Occipital lobe (tissue), 2 donors: ENCODE measurements around the gene MCRIP2. TPM values are rescaled to one million over a fixed set of nuclear protein-coding genes. Genes with fewer than 3 reads are reported as not detected.
A peak's percentile ranks its signal among the peaks of the same experiment; 100 is the strongest.
"Not testable (repeated sequence)": the region's sequence is repeated elsewhere in the genome, so short reads cannot be mapped to it uniquely, and the experiment has no call there.

Experiments
- DNase-seq: peaks from one replicate; lab custom pipeline; 2025; lab: John Stamatoyannopoulos, UW
- total RNA-seq: library from RNA; depleted of rRNA; stranded (reverse); fragments of >200 nt; gene quantifications from one replicate; pipeline ENCODE4 v1.2.3, GENCODE V29; 2014

The MCRIP2 gene
- total RNA-seq, 1 donor from 2014 or later = 8.9 TPM

DNA sequence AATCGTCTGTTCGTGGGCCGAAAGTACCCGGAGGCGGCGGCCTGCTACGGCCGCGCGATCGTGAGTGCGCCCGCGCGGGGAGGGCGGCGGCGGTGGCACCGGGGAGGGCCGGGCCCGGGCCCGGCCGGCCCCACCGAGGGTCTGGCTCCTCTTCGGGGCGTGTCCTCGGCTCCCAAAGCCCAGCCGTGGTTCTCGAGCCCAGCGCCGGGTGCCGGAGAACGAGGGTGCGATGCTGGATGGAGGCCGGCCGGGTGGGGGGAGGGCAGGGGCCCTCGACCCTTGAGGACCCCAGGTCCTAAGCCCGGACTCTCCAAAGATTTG is 39.0 kb downstream of the MCRIP2 start:
- no peak for DNase-seq

DNA sequence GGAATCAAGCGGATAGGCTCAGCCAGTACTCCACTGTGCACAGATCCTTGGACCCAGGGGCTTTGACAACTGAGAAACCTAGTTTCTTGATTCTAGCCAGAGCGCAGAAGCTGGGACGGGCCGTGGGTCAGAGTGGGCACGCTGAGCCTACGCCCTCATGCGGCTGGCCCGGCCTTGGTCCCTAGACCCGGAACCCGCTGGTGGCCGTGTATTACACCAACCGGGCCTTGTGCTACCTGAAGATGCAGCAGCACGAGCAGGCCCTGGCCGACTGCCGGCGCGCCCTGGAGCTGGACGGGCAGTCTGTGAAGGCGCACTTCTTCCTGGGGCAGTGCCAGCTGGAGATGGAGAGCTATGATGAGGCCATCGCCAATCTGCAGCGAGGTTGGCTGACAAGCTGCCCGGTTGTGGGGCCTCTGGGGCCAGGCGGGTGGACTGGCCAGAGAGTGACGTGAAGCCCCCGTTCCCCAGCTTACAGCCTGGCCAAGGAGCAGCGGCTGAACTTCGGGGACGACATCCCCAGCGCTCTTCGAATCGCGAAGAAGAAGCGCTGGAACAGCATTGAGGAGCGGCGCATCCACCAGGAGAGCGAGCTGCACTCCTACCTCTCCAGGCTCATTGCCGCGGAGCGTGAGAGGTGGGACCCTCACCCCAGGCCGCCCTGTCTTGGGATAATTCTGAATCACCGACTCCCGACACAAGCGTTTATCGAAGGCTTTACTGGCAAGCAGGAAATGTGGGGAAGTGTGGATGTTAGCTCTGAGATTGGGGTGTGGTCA is 39.5 kb downstream of the MCRIP2 start:
- no peak for DNase-seq

DNA sequence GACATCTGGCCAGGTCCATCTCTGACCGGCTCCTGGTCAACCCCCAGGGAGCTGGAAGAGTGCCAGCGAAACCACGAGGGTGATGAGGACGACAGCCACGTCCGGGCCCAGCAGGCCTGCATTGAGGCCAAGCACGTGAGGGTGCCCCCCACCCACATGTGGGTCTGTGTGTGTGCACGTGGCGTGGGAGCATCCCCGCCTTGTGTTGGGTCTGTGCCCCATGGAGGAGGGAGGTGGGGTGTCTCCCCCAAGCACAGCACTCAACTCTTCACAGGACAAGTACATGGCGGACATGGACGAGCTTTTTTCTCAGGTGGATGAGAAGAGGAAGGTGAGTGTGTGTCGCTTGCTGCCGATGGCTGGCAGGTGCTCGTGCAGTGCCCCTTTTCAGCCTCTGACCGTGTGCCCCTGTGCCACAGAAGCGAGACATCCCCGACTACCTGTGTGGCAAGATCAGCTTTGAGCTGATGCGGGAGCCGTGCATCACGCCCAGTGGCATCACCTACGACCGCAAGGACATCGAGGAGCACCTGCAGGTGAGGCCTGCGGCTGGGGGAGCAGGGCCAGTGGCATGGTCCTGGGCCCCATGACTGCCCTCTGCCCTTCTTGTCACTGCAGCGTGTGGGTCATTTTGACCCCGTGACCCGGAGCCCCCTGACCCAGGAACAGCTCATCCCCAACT is 40.3 kb downstream of the MCRIP2 start:
- DNase-seq = no peak

DNA sequence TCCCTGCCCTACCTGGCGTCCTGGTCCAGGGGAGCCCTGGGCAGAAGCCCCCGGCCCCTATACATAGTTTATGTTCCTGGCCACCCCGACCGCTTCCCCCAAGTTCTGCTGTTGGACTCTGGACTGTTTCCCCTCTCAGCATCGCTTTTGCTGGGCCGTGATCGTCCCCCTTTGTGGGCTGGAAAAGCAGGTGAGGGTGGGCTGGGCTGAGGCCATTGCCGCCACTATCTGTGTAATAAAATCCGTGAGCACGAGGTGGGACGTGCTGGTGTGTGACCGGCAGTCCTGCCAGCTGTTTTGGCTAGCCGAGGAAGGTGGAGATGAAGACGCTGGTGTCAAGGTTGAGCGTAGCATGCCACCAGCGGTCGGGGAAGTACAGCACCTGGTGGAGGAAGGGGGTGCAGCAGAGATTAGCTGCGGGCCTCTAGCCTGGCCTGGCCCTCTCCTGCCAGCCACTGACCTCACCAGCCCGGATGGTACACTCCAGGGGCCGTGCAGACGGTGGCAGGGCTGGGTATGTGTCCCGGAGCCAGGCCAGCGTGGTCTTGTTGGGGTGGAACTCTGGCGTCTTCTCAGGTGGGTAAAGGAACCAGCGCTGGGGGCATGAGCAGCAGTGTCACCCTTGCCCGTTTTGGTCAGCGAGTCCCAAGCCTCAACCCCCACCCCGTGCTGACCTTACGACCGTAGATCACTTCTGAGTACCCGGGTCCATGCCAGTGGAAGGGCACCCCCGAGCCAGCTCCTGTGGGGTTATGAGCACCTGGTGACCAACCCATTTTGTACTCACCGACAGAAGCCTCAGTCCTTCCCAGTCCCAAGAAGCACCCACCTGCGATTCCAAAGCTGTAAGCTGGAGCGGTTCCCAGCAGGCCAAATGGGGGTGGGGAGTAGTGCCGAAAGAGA is 41.1 kb downstream of the MCRIP2 start:
- no peak for DNase-seq

DNA sequence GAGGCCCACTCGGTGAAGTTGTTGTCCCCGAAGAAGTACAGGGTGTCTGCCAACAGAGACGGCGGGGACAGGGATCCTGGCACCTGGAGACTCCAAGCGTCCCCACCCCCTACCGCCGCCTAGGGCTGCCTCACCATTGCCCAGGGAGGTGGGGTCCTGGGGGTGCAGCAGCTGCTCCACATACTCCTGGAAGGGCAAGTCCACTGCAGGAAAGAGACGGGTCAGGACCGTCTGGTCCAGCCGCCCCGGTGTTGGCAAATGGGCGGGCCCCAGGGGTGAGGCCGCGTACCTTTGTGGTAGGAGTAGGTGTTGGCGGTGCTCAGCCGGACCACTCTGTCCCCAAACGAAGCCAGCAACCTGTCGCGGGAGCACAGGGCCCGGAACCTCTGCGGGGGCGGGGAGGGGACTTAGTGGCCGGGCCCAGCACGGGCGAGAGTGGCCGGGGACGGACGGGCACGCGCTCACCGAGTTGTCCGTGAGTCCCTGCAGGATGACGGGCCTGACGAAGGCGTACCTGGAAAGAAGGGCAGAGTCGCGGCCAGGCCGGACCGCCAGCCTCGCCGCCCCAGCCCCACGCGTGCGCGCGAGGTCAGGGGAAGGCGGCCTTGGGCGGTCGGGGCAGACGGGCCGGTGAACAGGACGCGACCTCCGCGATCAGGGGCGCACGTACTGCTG is 41.9 kb downstream of the MCRIP2 start:
- no peak for DNase-seq

DNA sequence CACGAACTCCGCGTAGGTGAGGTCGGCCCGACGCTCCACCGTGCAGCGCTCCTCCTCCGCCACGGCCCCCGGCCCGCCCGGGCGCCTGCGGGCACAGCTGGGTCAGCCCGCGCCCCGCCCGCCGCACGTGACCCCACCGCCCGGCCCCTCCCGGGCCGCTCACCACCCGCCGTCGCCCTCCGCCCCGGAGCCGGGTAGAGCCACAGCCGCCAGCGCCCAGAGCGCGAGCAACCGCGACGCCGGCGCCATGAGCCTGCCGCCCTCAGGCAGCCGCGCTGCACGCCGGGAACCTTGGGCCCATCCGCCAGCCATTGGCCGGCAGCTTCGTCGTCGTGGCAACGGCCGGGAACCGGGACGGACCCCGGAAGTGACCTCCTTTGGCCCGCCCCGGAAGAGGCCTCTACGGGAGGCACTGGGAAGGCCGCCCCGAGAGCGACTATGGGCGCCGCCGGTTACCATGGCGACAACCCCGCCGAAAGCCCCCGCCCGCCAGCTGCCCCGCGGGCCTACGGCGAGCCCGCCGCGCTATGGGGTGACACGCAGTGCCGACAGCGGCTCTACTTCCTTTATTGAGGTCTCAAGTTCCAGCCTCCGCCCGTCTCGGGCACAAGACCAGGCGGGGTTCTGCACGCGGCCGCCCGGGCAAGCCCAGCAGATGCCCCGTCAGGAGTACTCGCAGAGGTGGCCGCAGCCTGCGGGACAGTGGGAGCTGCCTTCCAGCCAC is 42.6 kb downstream of the MCRIP2 start, which contains the start of gene JMJD8:
Gene JMJD8 (minus strand): TSS at position 264 of the 724 bp plus-strand sequence. CDS start 15 bp downstream, at position 249.
- peak; percentile 96 for DNase-seq

DNA sequence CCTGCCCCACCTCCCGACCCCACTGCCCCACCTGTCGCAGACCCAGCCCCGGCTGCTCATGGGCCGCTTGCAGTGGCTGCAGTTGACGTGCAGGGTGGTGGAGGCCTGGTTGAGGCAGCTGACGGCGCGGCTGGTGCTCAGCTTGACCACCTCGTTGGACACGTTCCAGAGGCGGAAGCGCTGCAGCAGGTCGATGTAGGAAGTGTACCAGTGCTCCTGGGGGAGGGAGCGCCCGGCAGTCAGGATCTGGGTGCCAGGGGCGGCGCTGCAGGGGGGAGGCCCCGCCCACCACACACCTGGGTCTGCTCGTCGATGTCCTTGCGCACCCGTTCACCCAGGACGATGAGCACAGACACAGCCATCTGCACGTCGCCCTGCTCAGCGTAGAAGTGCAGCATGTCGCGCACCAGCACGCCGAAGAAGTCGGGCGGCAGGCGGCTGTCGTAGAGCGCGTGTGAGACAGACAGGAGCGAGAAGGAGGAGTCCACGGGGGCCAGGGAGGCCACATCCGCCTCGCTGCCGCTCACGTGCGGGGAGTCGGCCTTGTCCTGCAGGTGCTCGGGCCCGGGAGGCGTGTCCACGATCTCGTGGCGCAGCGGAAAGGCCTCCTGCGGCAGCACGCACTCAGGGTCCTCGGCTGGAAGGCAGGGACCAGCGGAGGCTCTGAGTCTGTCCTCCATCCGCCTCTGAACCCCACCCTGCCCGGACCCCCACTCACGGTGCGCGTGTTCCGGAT is 43.5 kb downstream of the MCRIP2 start:
- DNase-seq = no peak

DNA sequence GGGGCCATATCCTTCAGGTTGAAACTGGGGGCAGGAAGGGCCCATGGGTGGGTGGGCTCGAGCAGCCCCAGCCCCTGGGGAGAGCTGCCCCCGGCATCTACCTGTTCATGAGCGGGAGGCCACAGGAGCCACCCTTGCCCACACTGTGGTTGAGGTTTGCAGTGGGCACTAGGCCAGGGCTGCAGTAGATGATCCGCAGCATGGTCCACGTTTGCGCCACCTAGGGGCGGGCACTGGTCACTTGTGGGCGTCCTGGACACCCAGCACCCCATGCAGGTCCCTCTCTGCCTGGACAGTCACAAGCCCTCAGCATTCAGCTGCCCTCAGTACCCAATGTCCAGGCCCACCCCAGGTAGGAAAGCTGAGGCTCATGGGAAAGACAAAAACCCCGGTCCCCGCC is 44.3 kb downstream of the MCRIP2 start:
- DNase-seq = no peak

DNA sequence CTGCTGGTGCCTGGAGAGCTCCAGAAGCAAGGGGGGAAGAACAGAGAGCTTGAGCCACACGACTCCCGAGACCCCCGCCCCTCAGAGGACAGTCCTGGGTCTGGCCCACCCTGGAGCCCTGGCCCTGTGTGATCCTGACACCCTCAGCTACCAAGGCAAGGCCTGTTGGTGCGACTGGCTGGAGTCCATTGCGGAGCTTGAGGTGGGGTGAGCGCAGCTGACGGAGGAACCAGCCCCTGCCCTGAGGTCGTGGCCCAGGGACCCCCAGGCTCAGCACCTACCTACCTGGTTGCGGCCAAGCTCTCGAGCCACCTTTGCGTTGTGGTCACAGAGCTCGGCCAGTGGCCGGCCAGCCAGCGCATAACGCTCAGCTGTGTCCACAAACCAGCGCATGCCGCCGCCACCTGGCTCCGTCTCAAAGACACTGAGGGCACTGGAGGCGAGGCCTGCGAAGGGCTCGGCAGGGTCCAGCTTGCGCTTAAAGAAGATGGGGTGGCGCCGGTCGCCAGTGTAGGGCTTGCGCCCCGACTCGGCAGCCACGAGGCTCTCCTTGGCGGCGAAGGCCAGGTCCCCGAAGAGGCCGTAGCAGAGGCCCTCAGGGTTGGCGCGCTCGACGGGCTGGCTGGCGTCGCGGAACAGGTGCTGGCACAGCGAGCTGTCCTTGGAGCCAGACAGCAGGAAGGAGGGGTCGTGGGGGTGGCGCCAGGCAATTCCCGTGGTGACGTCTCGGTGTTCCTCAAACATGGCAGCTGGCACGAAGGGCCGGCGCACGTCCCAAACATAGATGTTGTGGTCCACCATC is 45.0 kb downstream of the MCRIP2 start:
- no peak for DNase-seq

DNA sequence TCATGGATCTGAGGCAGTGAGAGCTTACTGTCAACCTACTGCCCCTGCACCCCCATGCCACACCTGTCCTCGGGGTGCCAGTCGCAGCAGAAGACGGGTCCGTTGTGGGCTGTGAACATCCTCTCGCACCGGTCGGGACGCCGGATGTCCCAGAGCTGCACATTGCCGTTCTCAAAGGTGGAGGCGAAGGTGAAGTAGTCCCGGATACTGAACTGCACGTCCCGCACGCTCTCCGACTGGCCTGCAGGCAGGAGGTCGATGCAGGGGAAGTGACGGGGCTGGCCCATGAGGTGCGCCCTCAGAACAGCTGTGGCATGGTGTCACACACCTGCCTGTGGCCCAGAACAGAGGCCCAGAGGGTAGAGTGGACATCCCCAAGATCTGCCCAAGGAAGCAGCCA is 45.9 kb downstream of the MCRIP2 start:
- DNase-seq = no peak

DNA sequence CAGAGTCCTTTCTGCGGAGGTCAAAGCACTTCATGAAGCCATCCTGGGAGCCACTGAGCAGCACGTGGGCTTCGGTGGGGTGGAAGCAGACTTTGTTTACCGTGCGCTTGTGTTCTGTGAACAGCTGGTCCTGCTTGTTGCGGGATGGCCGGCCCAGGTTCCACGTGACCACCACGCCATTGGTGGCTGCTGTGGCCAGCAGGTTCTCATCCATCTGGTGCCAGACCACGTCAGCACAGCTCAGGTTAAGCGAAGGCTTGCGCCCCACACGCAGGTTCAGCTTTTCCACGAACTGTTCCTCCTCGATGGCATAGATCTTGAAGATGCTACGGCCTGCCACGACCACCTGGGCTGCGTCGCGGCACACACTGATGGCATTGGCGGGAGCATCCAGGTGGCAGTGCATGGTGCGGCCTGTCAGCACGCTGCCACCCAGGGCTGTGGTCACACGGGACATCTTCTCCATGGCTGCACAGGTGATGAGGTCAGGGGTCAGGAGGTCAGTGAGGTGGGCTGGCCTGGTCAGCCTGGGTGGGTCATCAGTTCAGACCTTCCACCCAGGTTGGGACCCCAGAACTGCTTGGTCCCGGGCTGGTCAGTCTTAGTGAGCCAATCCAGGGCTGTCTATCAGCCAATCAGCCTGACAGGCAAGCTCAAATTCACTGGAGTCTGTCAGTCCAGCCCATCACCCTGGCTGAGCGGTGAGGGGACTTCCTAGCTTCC is 47.7 kb downstream of the MCRIP2 start:
- DNase-seq = no peak

DNA sequence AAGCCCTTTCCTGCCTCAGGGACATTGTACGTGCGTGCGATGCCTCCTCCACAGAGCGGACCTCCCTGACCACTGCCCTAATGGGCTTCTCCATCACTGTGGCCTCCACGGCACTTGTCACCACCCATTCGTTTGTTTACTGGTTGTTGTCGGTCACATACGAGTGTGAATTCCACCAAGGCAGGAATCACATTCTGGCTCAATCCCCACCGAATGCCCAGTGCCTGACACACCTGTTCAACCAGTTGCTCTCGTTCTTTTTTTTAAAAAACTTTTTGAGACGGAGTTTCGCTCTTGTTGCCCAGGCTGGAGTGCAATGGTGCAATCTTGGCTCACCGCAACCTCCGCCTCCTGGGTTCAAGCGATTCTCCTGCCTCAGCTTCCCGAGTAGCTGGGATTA is 49.6 kb downstream of the MCRIP2 start:
- DNase-seq = not testable (repeated sequence)

DNA sequence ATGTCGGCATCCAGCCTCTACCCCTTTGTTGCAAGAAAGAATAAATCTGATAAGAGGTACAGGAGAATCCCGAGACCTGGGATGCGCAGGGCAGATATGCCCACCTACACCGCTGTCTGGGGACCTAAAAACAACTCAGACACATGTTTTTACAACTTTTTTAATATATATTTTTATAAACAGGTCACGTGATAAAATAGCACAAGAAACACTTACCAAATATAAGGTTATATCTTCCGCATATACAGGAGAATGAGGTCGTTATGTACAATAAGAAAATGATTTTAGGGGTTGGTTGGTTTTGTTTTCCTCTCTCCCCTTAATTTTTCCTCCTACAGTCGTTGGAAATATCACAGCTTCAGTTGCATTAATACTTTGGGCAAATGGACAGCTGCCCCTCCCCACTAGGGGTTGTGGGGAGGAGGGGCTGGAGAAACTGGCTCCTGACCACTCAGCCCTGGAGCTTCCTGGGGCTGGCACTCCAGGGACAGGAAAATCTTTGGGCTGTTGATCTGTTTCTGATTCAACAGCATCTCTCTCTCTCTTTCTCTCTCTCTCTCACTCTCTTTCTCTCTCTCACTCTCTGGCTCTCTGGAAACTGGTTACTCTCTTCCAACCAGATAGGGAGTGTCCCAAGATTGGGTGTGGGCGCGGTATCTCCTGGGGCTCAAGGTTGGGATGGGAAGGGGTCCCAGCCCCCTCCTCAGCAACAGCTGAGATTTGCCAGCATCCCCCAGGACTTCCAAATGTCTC is 50.9 kb downstream of the MCRIP2 start:
- no peak for DNase-seq

DNA sequence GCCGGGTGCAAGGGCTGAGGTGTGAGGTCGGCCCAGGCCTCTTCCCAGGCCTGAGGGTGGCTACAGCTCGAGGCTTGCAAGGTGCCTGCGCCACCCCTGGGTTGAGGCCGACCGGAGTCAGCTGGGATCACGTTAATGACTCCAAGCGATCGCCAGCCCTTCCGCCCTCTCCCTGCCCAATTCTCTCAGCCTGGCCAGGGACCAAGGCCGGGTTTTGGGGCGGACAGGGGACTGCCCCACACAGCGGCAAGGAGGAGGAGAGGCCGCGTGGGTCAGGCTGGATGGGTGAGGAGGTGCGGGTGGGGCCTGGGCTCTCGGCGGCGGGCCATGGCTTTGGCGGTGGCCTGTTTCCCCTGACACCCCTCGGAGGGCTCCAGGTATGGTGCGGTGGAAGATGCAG is 51.7 kb downstream of the MCRIP2 start:
- no peak for DNase-seq

DNA sequence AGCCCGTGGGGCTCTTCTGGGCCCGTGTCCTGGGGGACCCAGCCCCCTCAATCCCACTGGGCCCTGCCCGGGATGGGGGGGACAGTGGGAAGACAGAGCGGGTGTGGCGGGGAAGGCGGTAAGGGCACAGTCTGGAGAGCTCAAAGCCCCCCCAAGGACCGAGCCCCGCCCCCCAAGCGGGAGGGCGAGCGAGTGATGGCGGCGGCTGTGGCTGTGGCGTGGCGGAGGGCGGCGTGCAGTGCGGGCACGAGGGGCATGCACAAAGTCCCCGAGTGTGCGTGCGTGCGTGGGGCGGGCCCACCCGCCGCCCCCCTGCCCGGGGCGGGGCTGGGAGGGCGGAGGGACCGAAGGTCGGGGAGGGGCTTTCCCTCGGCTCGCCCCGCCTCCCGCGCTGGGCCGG is 52.1 kb downstream of the MCRIP2 start:
- DNase-seq = no peak

DNA sequence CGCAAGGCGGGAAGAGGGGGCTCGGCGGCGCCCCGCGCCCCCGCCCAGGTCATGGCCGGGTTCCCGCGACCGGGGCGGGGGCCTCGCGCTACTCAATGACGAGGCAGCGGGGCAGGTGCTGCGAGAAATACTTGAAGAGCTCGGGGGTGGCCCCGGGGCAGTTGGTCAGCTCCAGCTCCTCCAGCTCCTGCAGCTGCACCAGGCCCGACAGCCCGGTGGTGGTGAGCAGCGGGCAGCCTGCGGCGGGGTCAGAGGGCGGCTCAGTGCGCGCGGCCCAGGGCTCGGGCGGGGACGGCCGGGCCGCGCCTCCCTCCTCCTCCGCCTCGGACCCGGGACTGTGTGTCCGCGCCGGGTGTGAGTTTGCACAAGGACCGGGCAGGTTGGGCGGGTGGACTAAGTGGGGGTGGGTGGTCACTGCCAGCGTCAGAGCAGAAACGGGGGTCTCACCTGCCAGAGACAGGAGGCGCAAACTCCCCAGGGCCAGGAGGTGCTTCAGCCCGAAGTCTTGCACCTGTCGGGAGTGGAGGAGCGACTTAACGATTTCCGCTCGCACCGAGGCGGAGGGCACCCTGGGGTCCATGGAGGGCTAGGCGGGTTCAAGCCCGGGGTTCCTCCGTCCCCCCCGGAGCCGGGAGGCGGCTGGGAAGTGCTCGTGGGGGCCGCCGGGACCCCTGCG is 52.7 kb downstream of the MCRIP2 start:
- DNase-seq = no peak

DNA sequence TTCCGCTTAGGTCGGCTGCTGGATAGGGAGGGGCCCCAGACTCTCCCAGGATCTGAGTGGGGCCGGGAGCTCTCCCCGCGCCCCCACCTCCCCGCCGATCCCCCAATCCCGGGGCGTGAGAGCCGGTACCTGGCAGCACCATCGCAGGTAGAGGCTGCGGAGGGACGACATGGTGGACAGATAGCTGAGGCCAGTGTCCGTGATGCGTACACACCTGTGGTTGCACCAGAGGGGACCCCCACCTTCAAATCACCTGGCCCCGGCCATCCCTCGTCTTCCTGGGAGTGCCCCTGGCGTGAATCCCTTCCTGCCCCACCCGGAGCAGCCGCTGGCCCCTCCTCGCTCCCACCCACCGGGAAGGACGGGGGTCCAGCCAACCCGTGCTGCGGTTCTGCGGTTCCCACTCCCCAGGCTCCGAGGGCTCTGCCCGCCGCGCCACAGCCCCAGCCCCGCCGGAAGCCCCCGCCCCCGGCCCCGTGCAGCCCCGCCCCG is 53.3 kb downstream of the MCRIP2 start:
- no peak for DNase-seq
